Endothelial cell of coronary artery (primary cell): ENCODE measurements around the gene CRLF3. TPM values are rescaled to one million over a fixed set of nuclear protein-coding genes. Genes with fewer than 3 reads are reported as not detected.

Experiments used
- total RNA-seq: library from RNA; depleted of rRNA; stranded (reverse); fragments of >200 nt; gene quantifications from 2 replicates; pipeline ENCODE4 v1.2.3, GENCODE V29; 2014

CRLF3 gene, protein sequence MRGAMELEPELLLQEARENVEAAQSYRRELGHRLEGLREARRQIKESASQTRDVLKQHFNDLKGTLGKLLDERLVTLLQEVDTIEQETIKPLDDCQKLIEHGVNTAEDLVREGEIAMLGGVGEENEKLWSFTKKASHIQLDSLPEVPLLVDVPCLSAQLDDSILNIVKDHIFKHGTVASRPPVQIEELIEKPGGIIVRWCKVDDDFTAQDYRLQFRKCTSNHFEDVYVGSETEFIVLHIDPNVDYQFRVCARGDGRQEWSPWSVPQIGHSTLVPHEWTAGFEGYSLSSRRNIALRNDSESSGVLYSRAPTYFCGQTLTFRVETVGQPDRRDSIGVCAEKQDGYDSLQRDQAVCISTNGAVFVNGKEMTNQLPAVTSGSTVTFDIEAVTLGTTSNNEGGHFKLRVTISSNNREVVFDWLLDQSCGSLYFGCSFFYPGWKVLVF
- 18.8 TPM in 2 replicates for total RNA-seq

GRCh38 chr17:30824356-30825145, at the start of gene CRLF3:
CRLF3 (minus strand) TSS chr17:30824692; CDS start chr17:30824651, 41 bp downstream.

GRCh38 chr17:30831663-30832437, 7.4 kb upstream of the CRLF3 start, which contains the start of gene ATAD5:
ATAD5 (plus strand) TSS chr17:30831966; CDS start chr17:30832348, 382 bp downstream.

Other genes with a start within 250 kb of the CRLF3 start
- 1.9 and 2.8 TPM in 2 replicates for gene ATAD5, start 7.3 kb upstream of the CRLF3 start, total RNA-seq
- gene TEFM, start 81.5 kb upstream of the CRLF3 start, total RNA-seq, result 8.5 and 8.7 TPM in 2 replicates
- gene ADAP2, start 97.3 kb upstream of the CRLF3 start, total RNA-seq, result 0.36 TPM in 1 of 2 replicates, not detected in the other
- 5.7 and 6.7 TPM in 2 replicates for gene RNF135, start 146.3 kb upstream of the CRLF3 start, total RNA-seq